ENCODE data around the gene CPNE1.

- TF ChIP-seq CTCF (conservative IDR thresholded peaks at IDR 0.05; ENCODE audit: low read depth, low read length): peak; percentile 82
- TF ChIP-seq EZH2 (IDR thresholded peaks at IDR 0.05; ENCODE audit: low read length, unreplicated experiment): no peak
- no peak for TF ChIP-seq EZH2phosphoT487 (IDR thresholded peaks at IDR 0.05; ENCODE audit: borderline replicate concordance, low read length)
Measured at GRCh38 chr20:35619196-35620095, 45.3 kb downstream of the CPNE1 start.
